CD4-positive, alpha-beta T cell treated with Interleukin-21 for 1 hour (primary cell): ENCODE data around the gene DUOXA2.

Experiments
- DNase-seq: peaks from one replicate; pipeline ENCODE4 v3.0.0-alpha.2; 2020

The DUOXA2 gene

GRCh38 chr15:45138814-45139765 lies 25.0 kb downstream of the DUOXA2 start:
- no peak for DNase-seq

DNA sequence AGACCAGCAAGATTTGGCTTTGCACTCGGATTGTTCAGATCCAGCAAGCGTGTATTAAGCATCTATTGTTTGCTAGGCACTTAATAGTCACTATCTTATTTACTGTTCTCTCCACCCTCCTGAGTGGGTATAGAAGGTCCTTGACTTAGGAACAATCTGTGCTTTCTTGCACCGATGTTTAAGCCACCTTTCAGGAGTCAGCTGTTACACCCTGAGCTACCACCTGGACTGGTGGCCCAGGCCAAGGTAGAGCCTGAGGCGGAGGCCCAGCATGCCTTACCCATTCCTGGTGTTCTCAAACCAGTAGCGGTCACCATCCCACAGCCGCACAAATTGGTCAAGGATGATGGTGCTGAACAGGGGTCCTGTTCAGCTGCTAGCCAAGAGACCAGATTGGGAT lies 25.6 kb downstream of the DUOXA2 start:
- no peak for DNase-seq

- DNase-seq, result no peak
Observed at GRCh38 chr15:45140557-45141250, 26.6 kb downstream of the DUOXA2 start.

- DNase-seq, result no peak
Observed at GRCh38 chr15:45141386-45141785, 27.3 kb downstream of the DUOXA2 start.

DNA sequence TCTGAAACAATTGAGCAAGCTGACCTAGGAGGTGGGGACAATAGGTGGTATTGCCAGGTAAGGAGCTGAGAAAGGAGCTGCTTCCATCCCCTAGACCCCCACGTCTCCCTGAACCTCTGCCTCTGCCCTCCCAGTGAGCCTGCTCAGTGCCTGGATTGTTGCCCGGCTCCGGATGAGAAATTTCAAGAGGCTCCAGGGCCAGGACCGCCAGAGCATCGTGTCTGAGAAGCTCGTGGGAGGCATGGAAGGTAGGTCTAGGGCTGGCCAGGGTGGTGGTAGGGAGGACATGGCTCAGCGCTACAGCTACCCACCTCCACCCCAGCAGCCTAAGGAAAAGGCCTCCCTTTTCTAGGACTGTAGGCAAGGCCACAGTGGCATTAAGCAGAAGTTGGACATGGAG lies 28.9 kb downstream of the DUOXA2 start:
- no peak for DNase-seq

DNA sequence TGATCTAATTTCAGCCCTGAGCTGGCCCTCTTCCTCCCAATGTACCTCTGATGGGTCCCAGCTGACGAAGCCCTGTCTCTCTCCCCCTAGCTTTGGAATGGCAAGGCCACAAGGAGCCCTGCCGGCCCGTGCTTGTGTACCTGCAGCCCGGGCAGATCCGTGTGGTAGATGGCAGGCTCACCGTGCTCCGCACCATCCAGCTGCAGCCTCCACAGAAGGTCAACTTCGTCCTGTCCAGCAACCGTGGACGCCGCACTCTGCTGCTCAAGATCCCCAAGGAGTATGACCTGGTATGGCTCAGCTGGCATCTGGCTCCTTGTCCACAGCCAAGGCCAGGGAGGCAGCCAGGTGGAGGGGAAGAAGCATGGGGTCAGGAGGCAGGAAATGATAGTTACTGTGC lies 29.8 kb downstream of the DUOXA2 start:
- no peak for DNase-seq

- DNase-seq, result no peak
Observed at GRCh38 chr15:45144775-45145174, 30.6 kb downstream of the DUOXA2 start.

GRCh38 chr15:45146405-45146804 lies 32.3 kb downstream of the DUOXA2 start:
- no peak for DNase-seq

GRCh38 chr15:45147606-45148005 lies 33.5 kb downstream of the DUOXA2 start:
- no peak for DNase-seq

DNA sequence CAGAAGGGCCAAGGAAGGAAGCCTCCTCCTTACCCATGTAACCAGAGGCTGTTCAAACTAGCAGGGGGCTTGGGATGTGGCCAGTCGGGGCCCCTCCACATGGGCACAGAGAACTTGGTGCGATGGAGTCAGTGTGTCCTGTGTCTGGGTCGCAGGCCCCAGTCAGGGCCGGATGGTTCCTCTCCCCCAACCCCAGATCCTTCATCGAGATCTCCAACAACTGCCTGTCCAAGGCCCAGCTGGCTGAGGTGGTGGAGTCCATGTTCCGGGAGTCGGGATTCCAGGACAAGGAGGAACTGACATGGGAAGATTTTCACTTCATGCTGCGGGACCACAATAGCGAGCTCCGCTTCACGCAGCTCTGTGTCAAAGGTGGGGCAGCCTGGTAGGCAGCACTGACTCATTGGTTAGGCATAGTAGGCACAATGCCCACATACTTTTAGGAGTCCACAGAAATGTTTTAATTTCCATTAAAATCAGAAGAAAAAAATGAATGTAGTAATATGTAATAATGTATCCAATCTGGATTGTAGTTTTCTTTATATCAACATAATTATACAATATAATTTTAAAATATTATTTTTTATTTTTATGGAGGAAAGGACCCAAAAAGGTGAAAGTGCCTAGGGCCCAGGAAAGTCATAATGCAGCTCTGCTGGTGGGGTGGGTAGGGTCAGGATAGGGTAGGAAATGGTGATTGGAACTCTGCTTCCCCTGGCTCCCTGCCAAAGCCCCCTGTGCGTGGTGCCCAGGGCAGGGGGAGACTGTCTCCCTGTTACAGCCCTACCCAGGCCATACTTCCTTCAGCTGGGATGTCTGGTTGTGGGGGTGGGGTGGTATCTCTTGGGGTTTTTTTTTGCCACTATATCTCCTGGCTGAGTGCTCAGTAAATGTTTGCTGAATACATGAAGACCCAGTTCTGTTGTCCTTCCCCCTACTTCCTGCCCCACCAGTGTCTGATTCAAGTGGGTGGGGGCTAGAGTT lies 34.2 kb downstream of the DUOXA2 start:
- DNase-seq, result no peak

GRCh38 chr15:45149060-45149459 lies 34.9 kb downstream of the DUOXA2 start:
- no peak for DNase-seq

- no peak for DNase-seq
Observed at GRCh38 chr15:45150481-45150880, 36.4 kb downstream of the DUOXA2 start.

DNA sequence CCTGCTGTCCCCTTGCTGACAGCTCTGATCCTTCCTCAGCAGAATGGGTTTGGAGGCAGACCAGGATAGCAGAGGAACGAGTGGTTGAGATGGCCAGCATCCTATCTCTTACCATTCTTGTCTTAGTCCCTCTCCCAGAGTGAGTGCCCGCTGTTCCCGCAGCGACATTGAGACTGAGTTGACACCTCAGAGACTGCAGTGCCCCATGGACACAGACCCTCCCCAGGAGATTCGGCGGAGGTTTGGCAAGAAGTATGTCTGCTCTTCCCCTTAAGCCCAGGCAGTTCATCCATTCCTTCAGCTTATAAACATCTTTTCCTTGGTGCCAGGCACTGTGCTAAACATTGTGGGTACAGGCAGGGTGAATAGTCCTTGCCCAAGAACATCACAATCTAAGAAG lies 36.9 kb downstream of the DUOXA2 start:
- DNase-seq, result no peak

DNA sequence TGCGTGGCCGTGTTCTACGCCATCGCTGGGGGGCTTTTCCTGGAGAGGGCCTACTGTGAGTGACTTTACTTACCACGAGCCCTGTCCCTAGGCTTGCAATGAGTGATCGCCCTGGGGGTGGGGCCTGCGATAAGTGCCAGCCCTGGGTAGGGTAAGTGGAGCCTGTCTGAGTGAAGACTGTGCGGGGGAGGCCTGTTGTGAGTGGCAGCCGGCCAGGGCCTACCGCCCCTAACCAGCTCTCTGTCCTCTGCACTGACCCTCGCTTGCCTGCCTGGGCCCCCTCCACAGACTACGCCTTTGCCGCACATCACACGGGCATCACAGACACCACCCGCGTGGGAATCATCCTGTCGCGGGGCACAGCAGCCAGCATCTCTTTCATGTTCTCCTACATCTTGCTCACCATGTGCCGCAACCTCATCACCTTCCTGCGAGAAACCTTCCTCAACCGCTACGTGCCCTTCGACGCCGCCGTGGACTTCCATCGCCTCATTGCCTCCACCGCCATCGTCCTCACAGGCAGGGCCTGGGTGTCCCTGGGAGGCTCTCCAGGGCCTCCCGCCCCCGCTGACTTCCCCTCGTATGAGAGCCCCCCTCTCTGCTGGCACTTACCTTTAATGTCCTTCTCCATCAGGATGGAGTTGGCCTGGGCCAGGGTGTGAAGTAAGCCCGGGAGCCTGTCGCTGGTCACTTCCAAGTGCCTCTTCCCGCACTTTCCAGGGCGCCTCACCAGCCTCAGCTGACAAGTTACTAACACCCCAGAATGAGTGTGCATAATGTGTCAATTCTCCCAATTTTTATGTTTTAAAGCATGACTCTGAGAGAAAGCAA lies 38.1 kb downstream of the DUOXA2 start:
- no peak for DNase-seq

DNA sequence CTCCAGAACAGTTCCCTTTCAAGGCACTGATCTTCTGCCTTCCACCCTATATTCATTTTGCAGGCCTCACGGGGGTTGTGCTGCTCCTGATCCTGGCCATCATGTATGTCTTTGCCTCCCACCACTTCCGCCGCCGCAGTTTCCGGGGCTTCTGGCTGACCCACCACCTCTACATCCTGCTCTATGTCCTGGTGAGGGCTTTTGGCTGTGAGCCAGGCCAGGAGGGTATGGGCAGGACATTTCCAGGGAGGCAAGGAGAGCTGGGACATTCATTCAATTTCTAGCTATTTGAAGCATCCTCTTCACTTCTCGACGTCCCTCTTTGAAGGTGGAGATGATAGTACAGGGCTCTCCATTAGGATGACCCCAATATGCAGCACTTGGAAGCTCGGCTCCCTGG lies 41.6 kb downstream of the DUOXA2 start:
- no peak for DNase-seq

- no peak for DNase-seq
Observed at GRCh38 chr15:45156744-45157455, 42.8 kb downstream of the DUOXA2 start.

- no peak for DNase-seq
Observed at GRCh38 chr15:45157974-45158373, 43.8 kb downstream of the DUOXA2 start.

GRCh38 chr15:45161666-45162065 lies 47.5 kb downstream of the DUOXA2 start:
- no peak for DNase-seq

DNA sequence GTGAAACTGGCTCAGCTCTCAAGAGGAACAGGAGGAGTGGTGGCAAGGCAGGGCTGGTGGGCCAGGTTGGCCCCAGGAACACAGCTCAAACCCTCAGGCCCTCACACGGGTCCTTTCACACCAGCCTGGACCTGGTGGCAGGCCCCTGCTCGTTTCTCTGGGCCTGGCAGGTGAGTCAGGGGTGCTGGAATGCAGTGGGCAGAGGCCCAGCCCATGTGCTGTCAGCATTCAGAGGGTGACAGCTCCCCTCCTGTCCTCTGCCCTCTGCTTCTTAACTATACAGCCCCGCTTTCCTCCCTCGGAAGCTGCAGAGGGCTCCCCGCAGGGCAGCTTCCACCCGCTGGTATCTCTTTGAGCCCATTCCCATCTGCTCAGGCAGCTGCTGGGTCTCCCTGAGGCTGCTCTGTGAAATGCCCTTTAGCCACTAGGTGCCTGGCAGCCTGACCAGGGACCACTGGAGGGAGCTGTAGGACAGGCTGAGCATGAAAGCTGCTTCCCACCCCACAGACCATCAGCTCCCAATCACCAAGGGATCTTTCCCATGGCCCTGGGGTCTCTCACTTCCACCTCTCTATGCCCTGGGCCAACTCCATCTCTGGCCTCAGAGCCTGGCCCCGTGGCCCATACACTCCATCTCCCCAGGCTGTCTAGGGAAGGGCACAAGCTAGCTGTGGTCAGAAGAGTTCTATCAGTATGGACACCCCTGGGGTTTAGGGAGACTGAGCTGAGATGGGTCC lies 48.8 kb downstream of the DUOXA2 start:
- peak; percentile 69 for DNase-seq

DNA sequence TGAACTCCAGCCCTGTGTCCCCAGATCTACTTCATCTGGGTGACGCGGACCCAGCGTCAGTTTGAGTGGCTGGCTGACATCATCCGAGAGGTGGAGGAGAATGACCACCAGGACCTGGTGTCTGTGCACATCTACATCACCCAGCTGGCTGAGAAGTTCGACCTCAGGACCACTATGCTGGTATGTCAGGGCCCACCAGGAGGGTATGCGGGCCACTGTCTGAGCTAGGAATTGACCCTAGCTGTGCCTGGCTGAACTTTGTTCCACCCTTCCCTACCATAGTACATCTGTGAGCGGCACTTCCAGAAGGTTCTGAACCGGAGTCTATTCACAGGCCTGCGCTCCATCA lies 49.4 kb downstream of the DUOXA2 start:
- DNase-seq, result no peak

DNA sequence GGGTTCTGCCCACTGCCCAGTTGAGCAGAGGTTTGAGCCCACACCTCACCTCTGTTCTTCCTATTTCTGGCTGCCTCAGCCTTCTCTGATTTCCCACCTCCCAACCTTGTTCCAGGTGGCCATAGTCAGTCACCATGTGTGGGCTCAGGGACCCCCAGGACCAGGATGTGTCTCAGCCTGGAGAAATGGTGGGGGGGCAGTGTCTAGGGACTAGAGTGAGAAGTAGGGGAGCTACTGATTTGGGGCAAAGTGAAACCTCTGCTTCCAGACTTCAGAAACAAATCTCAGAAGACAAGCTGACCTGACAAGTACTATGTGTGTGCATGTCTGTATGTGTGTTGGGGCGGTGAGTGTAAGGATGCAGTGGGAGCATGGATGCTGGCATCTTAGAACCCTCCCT lies 50.8 kb downstream of the DUOXA2 start:
- no peak for DNase-seq
